Measurements from ENCODE around the gene DCD. TPM values are rescaled to one million over a fixed set of nuclear protein-coding genes. Genes with fewer than 3 reads are reported as not detected.

DCD gene
- total RNA-seq, 1 donor from 2014 or later: not detected

GRCh38 chr12:54605138-54605970 is 42.8 kb downstream of the DCD start:
- H3K4me1 Mint-ChIP-seq (ENCODE audit: low read depth, unreplicated experiment): peaks cover 7% of the 10 kb centered on the region
- no peak for TF ChIP-seq CTCF (IDR thresholded peaks at IDR 0.05; ENCODE audit: partially characterized antibody, unreplicated experiment)
- H3K27ac Mint-ChIP-seq (ENCODE audit: unreplicated experiment): no peak overlapping the region
- H3K27me3 Mint-ChIP-seq (ENCODE audit: unreplicated experiment): peaks cover 7% of the 10 kb centered on the region
- H3K4me3 Mint-ChIP-seq (ENCODE audit: unreplicated experiment): no peak overlapping the region
- peaks cover 8% of the 10 kb centered on the region for H3K9me3 Mint-ChIP-seq (ENCODE audit: unreplicated experiment)
- no peak for DNase-seq
- peaks cover 5% of the 10 kb centered on the region for H3K36me3 Mint-ChIP-seq (ENCODE audit: unreplicated experiment)

GRCh38 chr12:54604436-54604835 is 43.7 kb downstream of the DCD start:
- Mint-ChIP-seq H3K9me3 (ENCODE audit: unreplicated experiment) (peaks cover 8% of the 10 kb centered on the region), H3K27ac (ENCODE audit: unreplicated experiment) (no peak overlapping the region), H3K27me3 (ENCODE audit: unreplicated experiment) (peaks cover 7% of the 10 kb centered on the region), H3K4me1 (ENCODE audit: low read depth, unreplicated experiment) (peaks cover 7% of the 10 kb centered on the region), H3K4me3 (ENCODE audit: unreplicated experiment) (no peak overlapping the region), H3K36me3 (ENCODE audit: unreplicated experiment) (peaks cover 5% of the 10 kb centered on the region)
- DNase-seq: no peak
- TF ChIP-seq CTCF (IDR thresholded peaks at IDR 0.05; ENCODE audit: partially characterized antibody, unreplicated experiment): no peak

GRCh38 chr12:54603872-54604271 is 44.3 kb downstream of the DCD start:
- H3K9me3 Mint-ChIP-seq (ENCODE audit: unreplicated experiment): peaks cover 8% of the 10 kb centered on the region
- no peak overlapping the region for H3K27ac Mint-ChIP-seq (ENCODE audit: unreplicated experiment)
- peaks cover 7% of the 10 kb centered on the region for H3K27me3 Mint-ChIP-seq (ENCODE audit: unreplicated experiment)
- H3K4me1 Mint-ChIP-seq (ENCODE audit: low read depth, unreplicated experiment): peaks cover 7% of the 10 kb centered on the region
- peaks cover 5% of the 10 kb centered on the region for H3K36me3 Mint-ChIP-seq (ENCODE audit: unreplicated experiment)
- no peak for TF ChIP-seq CTCF (IDR thresholded peaks at IDR 0.05; ENCODE audit: partially characterized antibody, unreplicated experiment)
- no peak for DNase-seq
- H3K4me3 Mint-ChIP-seq (ENCODE audit: unreplicated experiment): no peak overlapping the region

GRCh38 chr12:54603173-54603814 is 44.9 kb downstream of the DCD start:
- Mint-ChIP-seq H3K36me3 (ENCODE audit: unreplicated experiment) (peaks cover 5% of the 10 kb centered on the region), H3K4me3 (ENCODE audit: unreplicated experiment) (no peak overlapping the region), H3K9me3 (ENCODE audit: unreplicated experiment) (peaks cover 8% of the 10 kb centered on the region), H3K4me1 (ENCODE audit: low read depth, unreplicated experiment) (peaks cover 7% of the 10 kb centered on the region), H3K27ac (ENCODE audit: unreplicated experiment) (no peak overlapping the region), H3K27me3 (ENCODE audit: unreplicated experiment) (peaks cover 7% of the 10 kb centered on the region)
- TF ChIP-seq CTCF (IDR thresholded peaks at IDR 0.05; ENCODE audit: partially characterized antibody, unreplicated experiment): peak; percentile 82
- peak; percentile 68 for DNase-seq

- Mint-ChIP-seq H3K4me1 (ENCODE audit: low read depth, unreplicated experiment) (peaks cover 7% of the 10 kb centered on the region), H3K36me3 (ENCODE audit: unreplicated experiment) (peaks cover 5% of the 10 kb centered on the region), H3K27me3 (ENCODE audit: unreplicated experiment) (peaks cover 4% of the 10 kb centered on the region), H3K4me3 (ENCODE audit: unreplicated experiment) (no peak overlapping the region), H3K27ac (ENCODE audit: unreplicated experiment) (no peak overlapping the region), H3K9me3 (ENCODE audit: unreplicated experiment) (peaks cover 8% of the 10 kb centered on the region)
- no peak for DNase-seq
- no peak for TF ChIP-seq CTCF (IDR thresholded peaks at IDR 0.05; ENCODE audit: partially characterized antibody, unreplicated experiment)
Measured at GRCh38 chr12:54602661-54603060, 45.5 kb downstream of the DCD start.

All from glutamatergic neuron (in vitro differentiated cells).